CD4-positive, alpha-beta T cell treated with Interleukin-10 for 1 hour (primary cell): ENCODE results near the gene SLC1A7.

Experiments used
- DNase-seq: peaks from one replicate; pipeline ENCODE4 v3.0.0-alpha.2; 2020

Gene SLC1A7

DNA sequence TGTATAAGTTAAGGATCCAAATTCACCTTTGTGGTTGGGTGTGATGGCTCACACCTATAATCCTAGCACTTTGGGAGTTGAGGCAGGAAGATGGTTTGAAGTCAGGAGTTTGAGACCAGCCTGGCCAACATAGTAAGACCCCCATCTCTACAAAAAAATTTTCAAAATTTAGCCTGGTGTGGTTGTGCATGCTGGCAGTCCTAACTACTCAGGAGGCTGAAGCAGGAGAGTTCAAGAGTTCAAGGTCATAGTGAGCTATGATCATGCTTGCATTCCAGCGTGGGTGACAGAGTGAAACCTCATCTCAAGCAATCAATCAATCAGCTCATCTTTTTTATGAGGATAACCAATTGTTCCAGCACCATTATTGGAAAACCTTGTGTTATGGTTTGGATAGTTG lies 16.5 kb upstream of the SLC1A7 start:
- no peak for DNase-seq

DNA sequence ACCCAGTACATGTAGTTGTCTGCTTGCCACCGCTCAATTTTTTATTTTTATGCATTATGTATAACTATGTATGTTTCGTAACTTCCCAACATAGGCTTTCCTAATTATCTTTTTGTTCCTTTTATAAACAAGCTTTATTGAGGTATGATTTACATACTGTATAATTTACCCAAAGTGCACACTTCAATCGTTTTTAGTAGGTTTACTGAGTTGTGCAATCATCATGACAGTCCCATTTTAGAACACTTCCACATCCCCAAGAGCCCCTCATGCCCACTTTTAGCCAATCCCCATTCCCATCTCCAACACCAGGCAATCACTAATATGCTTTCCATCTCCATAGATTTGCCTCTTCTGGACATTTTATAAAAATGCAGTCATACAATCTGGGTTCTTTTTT lies 14.3 kb upstream of the SLC1A7 start:
- DNase-seq: no peak

DNA sequence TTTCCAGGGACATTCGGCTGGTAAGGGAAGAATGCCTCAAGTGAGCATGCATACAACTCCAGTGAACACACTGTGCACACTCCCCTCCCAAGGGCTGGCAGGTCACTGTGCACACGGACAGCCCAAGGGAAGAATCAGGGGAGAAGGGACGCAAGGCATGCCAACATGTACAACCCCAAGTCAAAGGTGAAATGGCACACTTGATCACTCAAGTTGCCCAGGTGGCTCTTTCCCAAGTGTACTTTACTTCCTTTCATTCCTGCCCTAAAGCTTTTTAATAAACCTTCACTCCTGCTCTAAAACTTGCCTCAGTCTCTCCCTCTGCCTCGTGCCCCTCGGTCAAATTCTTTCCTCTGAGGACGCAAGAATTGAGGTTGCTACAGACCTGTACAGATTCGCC lies 13.5 kb upstream of the SLC1A7 start:
- DNase-seq: no peak

DNA sequence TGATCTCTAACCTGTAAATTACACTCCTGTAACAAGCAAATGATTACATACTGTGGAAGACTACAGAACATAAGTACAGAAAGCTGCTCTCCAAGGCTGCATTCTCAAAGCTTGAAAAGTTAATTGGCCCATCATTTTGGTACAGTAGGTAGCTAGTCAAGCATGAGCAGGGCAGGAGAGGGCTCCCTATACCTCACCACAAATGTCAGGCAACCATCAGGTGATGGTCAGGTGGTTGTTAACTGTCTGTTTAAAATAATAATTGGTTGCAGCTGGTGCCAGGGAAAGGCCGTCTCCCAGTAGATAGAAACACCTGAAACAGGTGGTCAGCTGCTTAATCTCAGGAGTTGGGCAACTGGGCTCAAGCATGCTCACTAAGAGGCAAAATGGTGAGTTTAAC lies 13.1 kb upstream of the SLC1A7 start:
- DNase-seq: no peak

DNA sequence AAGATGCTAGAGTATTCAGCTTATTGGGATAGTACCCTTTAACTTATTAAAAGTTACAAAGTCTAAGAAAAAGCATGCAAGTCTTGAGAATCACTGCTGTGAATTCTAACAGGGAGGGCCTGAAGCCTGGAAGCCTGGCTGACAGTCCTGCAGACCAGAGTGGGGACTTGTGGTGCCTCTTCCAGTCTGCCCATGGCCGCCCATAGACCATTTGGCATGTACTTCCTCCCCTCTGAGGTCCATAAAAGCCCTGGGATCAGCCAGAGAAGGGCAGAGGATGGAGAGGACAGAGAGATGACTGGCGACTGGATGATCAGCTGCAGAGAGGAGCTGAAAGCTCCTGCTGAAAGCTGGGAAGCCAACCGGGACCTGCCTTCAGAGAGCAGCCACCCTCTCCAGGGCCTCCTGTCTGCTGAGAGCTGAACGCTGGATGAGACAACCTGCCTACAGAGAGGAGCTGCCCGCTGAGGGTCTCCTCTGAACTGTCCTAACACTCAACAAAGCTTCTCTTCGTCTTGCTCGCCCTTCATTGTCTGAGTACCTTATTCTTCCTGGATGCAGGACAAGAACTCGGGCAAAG lies 12.5 kb upstream of the SLC1A7 start:
- no peak for DNase-seq

DNA sequence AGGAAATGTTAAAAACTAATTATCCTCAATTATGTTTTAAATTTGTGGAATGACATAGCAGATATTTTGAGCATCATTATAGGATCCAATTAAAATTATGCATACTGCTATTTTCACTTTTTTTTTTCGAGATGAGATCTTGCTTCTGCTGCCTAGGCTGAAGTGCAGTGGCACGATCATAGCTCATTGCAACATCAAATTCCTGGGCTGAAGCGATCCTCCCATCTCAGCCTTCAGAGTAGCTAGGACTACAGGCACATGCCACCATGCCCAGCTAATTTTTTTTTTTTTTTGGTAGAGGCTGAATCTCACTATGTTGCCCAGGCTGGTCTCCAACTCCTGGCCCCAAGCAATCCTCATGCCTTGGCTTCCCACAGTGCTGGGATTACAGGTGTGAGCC lies 11.3 kb upstream of the SLC1A7 start:
- DNase-seq: no peak

DNA sequence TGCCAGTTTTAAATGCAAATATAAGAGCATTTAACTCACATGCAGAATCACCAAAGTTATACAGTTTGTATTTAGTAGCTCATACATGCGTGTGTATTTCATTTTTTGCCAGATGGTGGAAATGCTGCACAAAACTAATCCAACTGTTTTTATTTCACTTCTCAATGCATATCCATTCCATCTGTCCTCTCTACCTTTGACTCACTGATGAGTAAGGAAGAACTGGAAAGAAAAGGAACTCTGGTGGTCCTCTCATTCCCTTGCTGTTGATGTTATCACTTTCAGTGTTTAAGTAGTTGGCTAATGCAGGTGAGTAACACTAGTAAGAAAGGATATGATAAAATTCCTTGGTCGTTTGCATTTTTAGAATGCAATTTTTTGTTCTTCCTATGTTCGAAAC lies 5.7 kb upstream of the SLC1A7 start:
- DNase-seq: no peak

DNA sequence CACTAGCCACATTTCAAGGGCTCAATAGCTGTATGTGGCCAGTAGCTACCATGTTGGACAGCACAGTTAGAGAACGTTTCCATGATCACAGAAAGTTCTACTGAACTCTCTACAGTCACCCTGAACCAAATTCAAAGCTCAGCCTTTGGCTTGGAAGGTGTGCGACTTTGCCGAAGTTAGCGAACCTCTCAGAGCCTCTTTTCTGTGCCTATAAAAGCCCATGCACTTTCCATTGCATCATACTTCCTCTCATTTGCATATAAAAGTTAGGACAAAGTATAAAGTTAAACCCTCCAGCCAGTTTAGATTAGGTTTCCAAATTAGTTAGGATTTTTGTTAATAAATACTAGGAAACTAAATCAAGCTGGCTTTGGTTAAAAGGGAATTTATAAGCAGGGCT lies 4.7 kb upstream of the SLC1A7 start:
- no peak for DNase-seq

DNA sequence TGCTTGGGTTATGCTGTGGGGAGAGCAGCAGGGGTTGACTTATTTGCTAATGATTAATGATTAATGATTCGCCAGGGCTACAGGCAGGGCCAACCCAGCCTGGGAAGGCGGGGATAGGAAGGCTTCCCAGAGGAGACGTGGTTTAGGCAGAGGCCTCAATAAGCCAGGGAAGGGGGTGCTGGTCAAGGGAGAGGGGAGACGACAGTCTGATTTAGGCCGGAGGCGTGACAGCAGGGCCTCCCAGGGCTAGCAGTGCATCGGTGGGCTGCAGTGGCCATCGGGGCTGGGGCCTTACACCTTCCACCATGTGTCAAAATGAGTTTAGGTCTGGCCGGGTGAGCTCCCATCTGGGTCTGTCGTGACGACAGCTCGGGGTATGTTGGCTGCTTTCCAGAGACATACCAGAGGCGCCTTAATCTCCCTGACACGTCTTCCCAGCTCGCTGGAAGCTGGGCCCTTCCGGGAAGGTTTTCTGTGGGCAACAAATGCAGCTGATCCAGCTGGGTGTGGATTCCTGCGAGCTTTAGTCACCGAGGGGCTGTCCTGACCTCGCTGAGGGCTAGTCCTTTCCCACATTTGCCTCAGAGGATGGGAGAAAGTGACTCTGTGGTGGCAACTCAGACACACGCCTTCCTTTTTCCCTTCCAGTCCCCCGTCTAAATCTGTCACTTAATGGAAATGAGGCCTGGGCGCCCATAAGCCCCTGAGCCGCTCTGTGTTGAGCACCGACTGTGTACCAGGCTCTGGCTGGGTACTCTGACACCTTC lies 3.7 kb upstream of the SLC1A7 start:
- no peak for DNase-seq

DNA sequence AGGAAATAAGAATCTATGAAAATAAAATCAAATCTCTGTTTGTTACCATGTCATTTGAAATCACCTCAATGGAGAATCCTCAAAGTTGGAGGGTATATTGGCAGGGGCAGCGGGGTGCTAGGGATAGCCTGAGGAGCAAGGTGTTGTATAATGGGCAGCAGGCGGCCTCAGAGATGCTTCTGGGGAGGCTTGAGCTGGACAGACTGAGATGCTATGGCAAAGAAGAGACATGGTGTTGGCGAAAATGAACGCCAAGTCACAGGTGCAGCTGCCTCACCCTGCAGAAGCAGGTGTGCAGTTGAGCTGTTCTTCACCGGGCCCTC lies 3.1 kb upstream of the SLC1A7 start:
- no peak for DNase-seq

DNA sequence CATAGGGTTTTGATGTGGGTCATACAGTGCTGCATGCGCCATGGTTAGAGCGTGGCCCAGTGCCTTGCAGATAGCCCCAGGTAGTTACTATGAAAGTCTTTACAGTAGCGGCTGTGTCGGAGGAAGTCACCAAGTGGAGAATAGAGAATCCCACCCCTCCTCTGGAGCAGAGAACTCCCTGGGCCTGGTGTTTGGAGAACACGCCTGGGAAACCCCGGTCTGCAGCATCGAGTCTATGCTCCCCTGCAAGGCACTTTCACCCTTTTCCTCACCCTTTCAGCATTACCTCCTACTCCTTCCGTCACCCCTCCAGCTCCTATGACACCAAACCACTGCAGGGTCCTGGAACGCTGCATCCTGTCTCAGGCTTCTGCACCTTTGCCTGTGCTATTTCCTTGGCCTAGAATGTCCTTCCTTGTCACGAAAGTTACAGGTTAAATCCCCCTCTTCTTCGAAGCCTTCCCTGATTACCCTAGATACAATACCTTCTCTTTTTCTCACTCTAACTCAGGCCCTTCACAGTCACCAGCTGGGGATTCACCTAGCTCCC lies 2.7 kb upstream of the SLC1A7 start:
- DNase-seq: no peak

DNA sequence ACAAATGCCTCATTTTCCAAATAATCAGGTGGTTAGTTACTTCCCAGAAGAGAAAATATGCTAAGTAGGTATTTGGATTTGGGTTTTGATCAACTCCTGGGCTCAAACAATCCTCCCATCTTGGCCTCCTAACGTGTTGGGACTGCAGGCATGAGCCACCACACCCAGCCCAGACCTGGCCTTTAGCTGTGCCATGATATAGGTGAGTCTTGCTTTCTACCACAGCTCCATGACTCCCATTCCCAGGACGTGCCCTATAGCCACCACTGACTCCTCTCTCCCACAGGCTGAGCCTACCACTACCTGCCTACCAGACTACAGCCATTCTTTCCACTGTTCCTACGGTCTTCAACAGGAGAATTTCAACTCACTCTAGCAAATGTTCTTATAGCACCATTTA lies 1.8 kb upstream of the SLC1A7 start:
- no peak for DNase-seq

DNA sequence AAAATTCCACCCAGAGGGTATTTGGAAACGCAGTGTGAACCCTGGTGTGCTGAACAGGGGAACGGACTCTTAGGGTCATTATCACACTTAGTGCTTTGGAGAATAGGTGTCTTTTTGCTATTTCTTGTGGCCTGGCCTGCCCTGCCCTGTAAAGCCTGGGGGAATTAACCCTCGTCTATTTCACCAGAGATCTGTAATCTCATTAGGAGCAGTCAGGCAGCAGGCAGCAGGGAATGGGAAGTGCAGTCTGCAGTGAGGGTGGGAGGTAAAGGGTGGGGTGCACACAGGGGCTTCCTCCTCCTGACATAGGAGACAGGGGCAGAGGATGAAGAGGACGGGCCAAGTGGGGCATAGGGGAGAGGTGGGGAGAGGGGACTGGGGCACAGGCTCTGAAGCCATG lies 1.1 kb upstream of the SLC1A7 start:
- DNase-seq: no peak

DNA sequence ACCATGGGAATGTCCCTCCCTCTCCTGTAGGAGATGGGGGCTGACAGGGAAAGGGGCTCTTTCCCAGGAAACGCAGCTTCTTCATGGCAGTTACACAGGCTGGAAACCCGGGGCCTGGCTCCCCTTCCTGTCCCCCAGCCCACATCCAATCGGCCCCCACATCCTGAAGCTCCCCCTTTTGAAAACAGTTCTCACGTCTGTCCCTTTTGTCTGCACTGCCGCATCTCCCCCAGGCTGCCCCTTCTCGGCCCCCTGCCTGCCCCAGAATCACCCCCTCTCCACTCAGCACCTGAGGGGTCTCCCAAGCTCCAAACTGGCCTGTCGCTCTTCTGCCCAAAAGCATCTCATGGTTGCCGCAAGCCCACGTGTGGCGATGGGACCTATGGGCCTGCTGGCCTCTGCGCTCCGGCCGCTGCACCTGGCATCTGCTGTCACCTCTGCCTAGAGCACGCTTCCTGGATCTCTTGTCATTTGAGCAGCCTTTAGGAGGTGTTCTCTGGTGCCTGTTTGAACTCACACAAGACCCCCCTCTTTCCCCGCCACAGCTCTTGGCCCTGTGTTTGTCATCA lies 867 bp downstream of the SLC1A7 start:
- no peak for DNase-seq

DNA sequence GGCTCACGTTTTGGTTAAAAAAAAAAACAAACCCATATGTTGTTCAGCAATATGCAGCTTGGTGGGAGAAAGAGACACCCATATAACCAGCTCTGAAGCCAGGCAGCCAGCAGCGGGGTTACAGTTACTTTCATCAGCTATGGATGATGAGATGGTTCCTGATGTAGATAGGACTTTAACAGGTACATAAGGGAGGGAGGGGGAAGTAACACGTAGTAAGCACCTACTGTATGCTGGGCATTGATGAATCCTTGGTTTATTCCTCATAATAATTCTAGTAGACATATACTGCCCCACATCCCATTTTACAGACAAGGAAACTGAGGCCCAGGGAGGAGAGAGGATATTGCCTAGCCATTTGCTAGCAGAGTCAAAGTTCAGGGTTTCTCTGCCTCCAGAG lies 2.0 kb downstream of the SLC1A7 start:
- no peak for DNase-seq

DNA sequence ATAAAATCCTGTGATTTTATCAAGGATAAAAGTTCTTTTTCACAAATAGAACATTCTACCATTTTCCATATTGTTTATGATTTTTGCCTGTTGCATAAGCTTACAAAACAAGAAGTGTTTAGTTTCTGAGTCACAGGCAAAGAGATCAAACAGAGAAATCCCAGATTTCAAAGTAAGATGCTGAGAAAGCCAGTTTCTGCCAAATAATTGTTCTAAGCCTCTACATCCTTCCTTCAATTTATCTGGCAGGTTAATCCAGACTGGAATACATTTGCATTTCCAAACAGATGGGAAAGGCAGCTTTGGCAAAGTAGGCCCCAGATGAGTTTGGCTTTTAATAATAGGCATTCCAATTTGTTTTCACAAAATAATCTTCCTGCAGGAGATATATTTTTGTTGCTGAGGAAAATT lies 2.5 kb downstream of the SLC1A7 start:
- DNase-seq: no peak

DNA sequence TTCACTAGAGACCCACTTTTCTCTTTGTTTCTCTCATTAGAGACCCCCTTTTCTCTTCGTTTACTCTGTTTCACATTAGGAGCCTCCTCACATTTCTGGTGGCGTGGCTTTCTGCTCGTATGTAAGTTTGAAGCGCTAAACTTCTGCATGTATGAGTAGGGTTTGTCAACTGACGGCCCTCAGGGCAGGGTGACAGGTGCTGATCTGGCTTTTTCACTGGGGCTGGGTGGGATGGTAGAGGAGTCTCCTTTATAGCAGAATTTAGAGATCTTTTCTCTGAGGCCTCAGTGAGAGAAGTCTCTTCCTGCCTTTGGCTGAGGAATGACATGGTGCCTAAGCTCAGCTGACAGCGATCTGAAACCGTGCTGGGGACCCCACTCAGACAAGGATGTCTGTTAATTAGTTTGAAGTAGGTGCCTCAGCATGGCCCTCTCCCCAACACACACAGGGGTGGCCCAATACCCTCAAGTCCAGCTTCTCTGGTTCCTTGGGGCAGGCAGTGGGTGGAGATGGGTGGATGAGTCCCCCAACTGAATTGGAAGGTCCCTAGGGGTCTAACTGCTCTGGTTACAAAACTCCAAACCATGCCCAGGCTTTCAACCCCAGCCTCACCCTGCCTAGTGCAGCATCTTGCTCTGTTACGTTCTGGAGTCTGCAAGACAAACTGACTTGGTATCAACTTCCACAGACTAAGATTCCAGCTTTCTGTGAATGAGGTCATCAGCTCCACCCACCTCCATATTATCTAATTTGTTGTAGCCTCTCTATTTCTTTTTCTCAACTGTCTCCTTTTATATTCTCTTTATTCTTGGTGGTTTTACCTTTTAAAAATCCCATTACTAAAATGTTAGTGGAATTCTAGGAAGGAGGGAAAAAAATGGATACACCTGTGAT lies 3.2 kb downstream of the SLC1A7 start:
- DNase-seq: no peak

DNA sequence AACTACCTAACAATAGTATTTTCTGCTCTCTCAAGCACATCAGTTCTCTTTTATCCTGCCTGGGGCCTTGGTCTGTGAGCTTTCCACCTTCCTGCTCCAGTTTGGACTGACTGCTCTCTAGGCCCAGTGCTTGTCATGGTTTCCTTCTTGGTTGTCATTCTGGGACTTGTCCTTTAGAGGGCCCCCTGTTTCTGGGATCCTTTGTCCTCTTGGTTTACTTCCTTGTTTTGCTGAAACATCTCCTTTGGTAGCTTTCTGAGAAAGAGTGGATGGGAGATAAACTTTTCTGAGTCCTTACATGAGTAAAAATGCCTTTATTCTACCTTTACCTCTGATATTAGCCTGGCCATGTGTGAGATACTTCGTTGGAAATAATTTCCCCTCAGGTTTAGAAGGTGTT lies 4.7 kb downstream of the SLC1A7 start:
- DNase-seq: no peak

DNA sequence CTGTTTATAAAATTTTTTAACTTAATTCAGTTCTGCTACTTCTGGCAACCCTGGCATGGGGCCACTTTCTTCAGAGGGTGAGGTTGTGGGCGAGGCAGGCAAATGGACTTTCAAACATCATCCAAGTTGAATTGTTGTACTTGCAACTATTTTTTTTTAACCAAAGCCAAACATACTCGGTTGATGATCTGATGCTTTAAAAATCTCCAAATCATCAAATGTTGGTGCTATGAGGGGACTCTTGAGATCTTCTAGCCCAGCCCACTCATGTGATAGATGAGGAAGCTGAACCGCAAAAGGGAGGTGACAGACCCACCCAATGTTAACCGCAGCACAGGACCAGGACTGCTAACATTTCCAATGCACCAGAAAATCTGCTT lies 6.7 kb downstream of the SLC1A7 start:
- DNase-seq: peak; percentile 41

DNA sequence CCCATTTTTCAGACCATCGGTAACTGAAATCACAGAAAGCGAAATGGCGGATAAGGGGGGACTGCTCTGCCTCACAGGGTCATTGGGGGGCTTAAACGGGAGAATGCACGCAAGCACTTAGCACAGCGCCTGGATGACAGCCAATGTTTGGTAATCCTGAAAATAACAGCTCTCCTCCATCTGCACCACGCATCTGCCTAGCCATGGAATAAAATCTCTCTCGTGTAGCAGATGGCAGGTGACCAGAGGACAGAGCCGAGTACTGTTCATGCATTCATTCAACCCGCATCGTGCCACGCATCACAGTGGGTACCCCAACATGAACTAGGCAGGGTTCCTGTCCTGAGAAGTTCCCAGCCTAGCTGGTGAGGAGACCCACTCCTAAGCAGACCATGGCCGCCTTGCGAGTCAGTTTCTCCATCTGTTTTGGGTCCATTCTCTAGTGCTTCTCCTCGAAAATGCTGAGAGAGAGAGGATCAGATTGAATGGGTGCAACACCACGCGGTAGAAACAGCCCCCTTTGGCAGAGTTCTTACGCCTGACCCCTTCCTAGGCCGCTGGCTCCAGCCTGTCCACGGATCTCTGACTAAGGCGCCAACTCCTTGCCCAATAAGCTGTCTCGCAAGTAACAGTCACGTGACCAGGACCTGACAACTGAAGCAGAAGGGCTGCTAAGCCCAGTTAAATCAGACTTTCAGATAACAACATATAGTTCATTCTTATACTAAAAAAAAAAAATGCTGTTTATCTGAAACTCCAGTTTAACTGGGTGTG lies 7.3 kb downstream of the SLC1A7 start:
- peak; percentile 7 for DNase-seq

DNA sequence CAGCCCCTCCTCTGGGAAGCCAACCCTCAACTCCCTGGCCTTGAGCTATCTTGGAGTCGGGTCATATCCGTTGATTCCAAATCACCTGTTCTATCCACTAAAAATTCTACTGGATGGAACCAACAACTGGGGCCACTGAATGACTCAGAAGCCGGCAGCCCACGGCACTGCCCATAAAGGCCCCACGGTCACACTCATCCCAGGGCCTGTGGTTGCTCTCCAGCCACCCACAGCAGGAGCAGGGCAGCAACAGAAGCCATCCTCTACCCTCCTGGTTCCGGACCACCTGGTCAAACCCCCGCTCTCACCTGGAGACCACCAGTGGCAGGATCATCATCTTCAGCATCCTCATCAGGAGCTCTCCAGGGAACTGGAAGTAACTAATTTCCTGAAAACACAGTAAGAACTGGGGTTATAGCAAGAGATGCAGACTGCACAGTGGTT lies 8.4 kb downstream of the SLC1A7 start:
- no peak for DNase-seq

DNA sequence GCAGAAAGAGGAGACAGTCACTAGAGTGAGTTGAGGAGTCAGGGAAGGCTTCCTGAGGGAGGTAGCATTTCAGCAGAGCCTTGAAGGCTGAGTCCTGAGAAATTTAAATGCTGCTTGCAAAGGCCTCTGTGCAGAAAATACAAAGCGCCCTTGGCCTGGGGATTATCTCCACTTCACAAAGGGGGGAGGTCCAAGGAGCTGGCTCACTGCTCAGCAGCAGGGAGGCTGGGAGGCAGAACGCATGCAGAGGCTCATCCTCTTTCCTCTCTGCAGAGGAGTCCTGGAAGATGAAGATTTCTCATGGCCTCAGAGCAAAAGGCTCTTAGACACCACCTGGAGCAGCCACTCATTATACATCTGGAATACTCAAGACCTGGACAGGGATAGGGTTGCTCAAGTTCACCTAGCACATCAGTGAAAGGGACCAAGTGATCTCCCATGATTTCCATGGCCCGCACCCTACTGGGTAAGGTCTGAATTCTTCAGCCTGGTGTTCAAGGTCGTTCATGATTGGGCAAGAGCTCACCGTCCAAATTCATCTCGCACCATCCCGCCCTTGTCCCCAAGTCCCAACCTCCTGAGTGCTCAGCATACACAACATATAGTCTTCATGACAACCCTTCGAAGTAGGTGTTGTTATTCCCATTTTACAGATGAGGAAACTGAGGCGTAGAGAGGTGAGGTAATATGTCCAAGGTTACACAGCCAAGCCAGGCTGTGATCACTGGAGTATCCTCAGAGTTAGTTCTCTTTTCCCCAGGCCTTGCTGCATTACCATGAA lies 9.0 kb downstream of the SLC1A7 start:
- no peak for DNase-seq
